ENCODE data around the gene RNF150.

DNA sequence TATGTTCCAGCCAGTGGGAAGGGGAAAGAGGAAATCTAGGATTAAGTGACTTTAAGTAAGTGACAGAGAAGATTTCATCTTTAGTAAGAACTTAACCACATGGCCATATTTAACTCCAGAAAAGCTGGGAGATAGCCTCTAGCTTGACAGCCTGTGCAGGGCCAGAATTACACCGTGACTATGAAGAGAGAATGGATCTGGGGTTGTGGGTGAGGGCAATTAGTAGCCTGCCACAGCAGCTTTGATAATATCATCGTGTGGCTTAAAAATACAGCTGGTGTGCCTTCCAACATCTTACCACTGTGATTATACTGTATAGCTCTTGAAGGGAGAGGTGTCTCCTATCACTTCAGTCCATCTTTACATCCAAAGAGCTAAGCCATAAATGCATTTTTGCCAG is 319.5 kb downstream of the RNF150 start:
- TF ChIP-seq, protein P1, sequence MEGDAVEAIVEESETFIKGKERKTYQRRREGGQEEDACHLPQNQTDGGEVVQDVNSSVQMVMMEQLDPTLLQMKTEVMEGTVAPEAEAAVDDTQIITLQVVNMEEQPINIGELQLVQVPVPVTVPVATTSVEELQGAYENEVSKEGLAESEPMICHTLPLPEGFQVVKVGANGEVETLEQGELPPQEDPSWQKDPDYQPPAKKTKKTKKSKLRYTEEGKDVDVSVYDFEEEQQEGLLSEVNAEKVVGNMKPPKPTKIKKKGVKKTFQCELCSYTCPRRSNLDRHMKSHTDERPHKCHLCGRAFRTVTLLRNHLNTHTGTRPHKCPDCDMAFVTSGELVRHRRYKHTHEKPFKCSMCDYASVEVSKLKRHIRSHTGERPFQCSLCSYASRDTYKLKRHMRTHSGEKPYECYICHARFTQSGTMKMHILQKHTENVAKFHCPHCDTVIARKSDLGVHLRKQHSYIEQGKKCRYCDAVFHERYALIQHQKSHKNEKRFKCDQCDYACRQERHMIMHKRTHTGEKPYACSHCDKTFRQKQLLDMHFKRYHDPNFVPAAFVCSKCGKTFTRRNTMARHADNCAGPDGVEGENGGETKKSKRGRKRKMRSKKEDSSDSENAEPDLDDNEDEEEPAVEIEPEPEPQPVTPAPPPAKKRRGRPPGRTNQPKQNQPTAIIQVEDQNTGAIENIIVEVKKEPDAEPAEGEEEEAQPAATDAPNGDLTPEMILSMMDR (IDR thresholded peaks at IDR 0.05): no peak
- TF ChIP-seq POLR2A (IDR thresholded peaks at IDR 0.05; ENCODE audit: low read depth) (no peak), POLR2AphosphoS5 (IDR thresholded peaks at IDR 0.05) (no peak)
